ENCODE results near the gene WDSUB1.

DNA sequence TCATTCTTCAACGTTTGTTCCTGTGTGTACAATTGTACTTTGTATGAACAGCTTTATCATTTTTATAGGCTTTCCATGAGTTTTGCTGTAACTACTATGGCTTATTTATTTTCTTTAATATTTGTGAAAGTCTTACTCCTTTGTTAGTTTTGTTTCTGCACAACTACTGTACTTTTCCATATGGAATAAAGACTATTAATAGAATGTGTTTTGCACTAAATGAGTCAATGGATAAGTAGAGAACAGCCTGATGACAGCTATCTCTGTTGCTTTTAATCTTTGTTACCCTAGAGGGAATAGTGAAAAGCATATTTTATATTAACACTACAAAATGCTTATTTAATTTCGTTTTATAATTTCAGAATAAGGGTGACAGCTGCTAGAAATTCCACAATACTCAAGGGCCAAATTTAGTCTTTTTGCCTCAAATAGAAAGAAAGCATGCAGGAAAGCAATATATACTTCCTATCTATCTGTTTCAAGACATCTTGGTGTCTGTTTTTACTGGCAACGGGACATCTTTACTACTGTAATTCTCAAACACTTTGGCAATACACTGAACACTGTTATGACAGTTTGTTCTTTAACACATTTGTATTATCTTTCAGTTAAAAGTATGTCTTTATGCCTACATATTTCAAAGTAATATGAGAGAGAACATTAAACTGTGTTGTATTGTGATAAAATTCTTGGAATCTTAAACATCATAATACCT lies 53.9 kb downstream of the WDSUB1 start:
- TF ChIP-seq, protein P1, sequence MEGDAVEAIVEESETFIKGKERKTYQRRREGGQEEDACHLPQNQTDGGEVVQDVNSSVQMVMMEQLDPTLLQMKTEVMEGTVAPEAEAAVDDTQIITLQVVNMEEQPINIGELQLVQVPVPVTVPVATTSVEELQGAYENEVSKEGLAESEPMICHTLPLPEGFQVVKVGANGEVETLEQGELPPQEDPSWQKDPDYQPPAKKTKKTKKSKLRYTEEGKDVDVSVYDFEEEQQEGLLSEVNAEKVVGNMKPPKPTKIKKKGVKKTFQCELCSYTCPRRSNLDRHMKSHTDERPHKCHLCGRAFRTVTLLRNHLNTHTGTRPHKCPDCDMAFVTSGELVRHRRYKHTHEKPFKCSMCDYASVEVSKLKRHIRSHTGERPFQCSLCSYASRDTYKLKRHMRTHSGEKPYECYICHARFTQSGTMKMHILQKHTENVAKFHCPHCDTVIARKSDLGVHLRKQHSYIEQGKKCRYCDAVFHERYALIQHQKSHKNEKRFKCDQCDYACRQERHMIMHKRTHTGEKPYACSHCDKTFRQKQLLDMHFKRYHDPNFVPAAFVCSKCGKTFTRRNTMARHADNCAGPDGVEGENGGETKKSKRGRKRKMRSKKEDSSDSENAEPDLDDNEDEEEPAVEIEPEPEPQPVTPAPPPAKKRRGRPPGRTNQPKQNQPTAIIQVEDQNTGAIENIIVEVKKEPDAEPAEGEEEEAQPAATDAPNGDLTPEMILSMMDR (IDR thresholded peaks at IDR 0.05; ENCODE audit: low read depth, low read length, poor library complexity, severe bottlenecking) = no peak
- TF ChIP-seq EZH2phosphoT487 (IDR thresholded peaks at IDR 0.05; ENCODE audit: borderline replicate concordance, low read length) = no peak
